NOMO-1 (cell line): ENCODE data around the gene SLC22A23.

Source experiments
- DNase-seq, 2 experiments: peaks; one replicate each; lab custom pipeline; 2025; ENCODE audit not compliant: unreplicated experiment in 2 of 2; lab: John Stamatoyannopoulos, UW

The SLC22A23 gene

GRCh38 chr6:3308106-3308505 lies 148.7 kb downstream of the SLC22A23 start:
- DNase-seq, result no peak

GRCh38 chr6:3307436-3307835 lies 149.4 kb downstream of the SLC22A23 start:
- no peak for DNase-seq

GRCh38 chr6:3306848-3307247 lies 150.0 kb downstream of the SLC22A23 start:
- DNase-seq, result no peak

- no peak for DNase-seq
Observed at GRCh38 chr6:3305831-3306230, 151.0 kb downstream of the SLC22A23 start.

- DNase-seq, result no peak
Observed at GRCh38 chr6:3305216-3305565, 151.7 kb downstream of the SLC22A23 start.

GRCh38 chr6:3304500-3305215 lies 152.2 kb downstream of the SLC22A23 start:
- DNase-seq, result no peak

GRCh38 chr6:3303795-3304411 lies 152.9 kb downstream of the SLC22A23 start:
- DNase-seq, result no peak

GRCh38 chr6:3301506-3301905 lies 155.3 kb downstream of the SLC22A23 start:
- DNase-seq, result no peak

GRCh38 chr6:3299221-3299620 lies 157.6 kb downstream of the SLC22A23 start:
- DNase-seq, result no peak

GRCh38 chr6:3297909-3298308 lies 158.9 kb downstream of the SLC22A23 start:
- DNase-seq, result no peak

- DNase-seq, result no peak
Observed at GRCh38 chr6:3297006-3297405, 159.8 kb downstream of the SLC22A23 start.

GRCh38 chr6:3296537-3296936 lies 160.3 kb downstream of the SLC22A23 start:
- no peak for DNase-seq

- no peak for DNase-seq
Observed at GRCh38 chr6:3296078-3296477, 160.8 kb downstream of the SLC22A23 start.

- DNase-seq, result no peak
Observed at GRCh38 chr6:3294921-3295871, 161.7 kb downstream of the SLC22A23 start.

GRCh38 chr6:3294396-3294795 lies 162.5 kb downstream of the SLC22A23 start:
- no peak for DNase-seq

GRCh38 chr6:3293271-3294155 lies 163.3 kb downstream of the SLC22A23 start:
- no peak for DNase-seq

- no peak for DNase-seq
Observed at GRCh38 chr6:3292431-3293197, 164.2 kb downstream of the SLC22A23 start.

- no peak for DNase-seq
Observed at GRCh38 chr6:3291987-3292386, 164.9 kb downstream of the SLC22A23 start.

- no peak for DNase-seq
Observed at GRCh38 chr6:3291346-3291745, 165.5 kb downstream of the SLC22A23 start.

- no peak for DNase-seq
Observed at GRCh38 chr6:3290931-3291211, 166.0 kb downstream of the SLC22A23 start.
